ENCODE results near the gene DNAH1. TPM values are rescaled to one million over a fixed set of nuclear protein-coding genes. Genes with fewer than 3 reads are reported as not detected.

The DNAH1 gene
- total and polyA plus RNA-seq, 2 of the 4 experiments (the other 2 are of a cell fraction), result 2.0 to 4.0 TPM

- intact Hi-C loops (cut with micrococcal nuclease), result no loop called here
- no TSS peak for BruUV-seq (replicated peaks)
- Histone ChIP-seq H3K4ac (ENCODE audit: low read depth, low read length) (no peak overlapping the region), H2BK15ac (ENCODE audit: low read depth, low read length) (no peak overlapping the region), H3K9me1 (ENCODE audit: insufficient read depth, low read length) (no peaks in the 10 kb centered on the region), H3K9me3 (ENCODE audit: control insufficient read depth, insufficient read depth, low read length) (no peaks in the 10 kb centered on the region), H2AFZ (replicated peaks; ENCODE audit: low read length, poor library complexity) (no peak overlapping the region), H3K36me3 (ENCODE audit: control insufficient read depth, insufficient read depth, low read length) (no peaks in the 10 kb centered on the region), H4K5ac (ENCODE audit: low read depth, low read length) (no peak overlapping the region), H3K27me3 (ENCODE audit: control insufficient read depth, insufficient read depth, low read length) (peaks cover 12% of the 10 kb centered on the region), H3K4me1 (ENCODE audit: control insufficient read depth, insufficient read depth, low read length) (peaks cover 4% of the 10 kb centered on the region; the same call in 1 of the 2 replicates), H2AK5ac (ENCODE audit: low read depth, low read length) (no peak overlapping the region), H3K4me3 (ENCODE audit: insufficient read depth, low read depth, low read length) (no peak overlapping the region), H4K91ac (ENCODE audit: insufficient read depth, low read depth, low read length) (no peak overlapping the region), H2BK120ac (ENCODE audit: low read depth, low read length) (no peak overlapping the region), H2BK5ac (ENCODE audit: low read depth, low read length, poor library complexity, severe bottlenecking) (no peak overlapping the region), H2AK9ac (replicated peaks; ENCODE audit: low read depth, low read length, poor library complexity) (no peak overlapping the region), H3K79me1 (ENCODE audit: low read depth in 1 of 2, low read length in 2 of 2) (no peaks in the 10 kb centered on the region), H2BK20ac (ENCODE audit: low read depth, low read length) (no peak overlapping the region), H3K9ac (ENCODE audit: low read depth, low read length) (no peak overlapping the region), H3K18ac (ENCODE audit: low read depth, low read length) (no peak overlapping the region), H4K20me1 (ENCODE audit: insufficient read depth, low read length) (no peaks in the 10 kb centered on the region), H3K27ac (ENCODE audit: insufficient read depth, low read length) (no peak overlapping the region), H3K56ac (ENCODE audit: extremely low read depth, insufficient read depth, low read length) (no peak overlapping the region), H3K23ac (ENCODE audit: low read depth, low read length) (no peak overlapping the region), H4K8ac (ENCODE audit: low read depth in 2 of 2, low read length in 2 of 2) (no peak overlapping the region), H3K14ac (replicated peaks; ENCODE audit: low read depth, low read length) (no peak overlapping the region), H3K4me2 (ENCODE audit: low read depth, low read length) (no peak overlapping the region)
- ChIA-PET CTCF (interaction anchor here (1.3 to 1.8 kb wide), 3 partner anchors 11 to 16 kb away, joined by 3 to 5 read pairs (median 3); no protein-coding TSS in a partner anchor), POLR2A (ENCODE audit: unreplicated experiment) (no interaction called here)
- ATAC-seq (ENCODE audit: low read depth) (no peak), DNase-seq (no peak)
- WGBS, 2 experiments (ENCODE audit: extremely low coverage in 2 of 2, insufficient read length in 1 of 2), result no CpG with 5 or more reads among the region's 3 CpGs
- TF ChIP-seq MXI1 (IDR thresholded peaks at IDR 0.05; ENCODE audit: borderline replicate concordance, low read depth, low read length) (no peak), RAD21 (IDR thresholded peaks at IDR 0.05; ENCODE audit: low read length) (no peak), ELK1 (IDR thresholded peaks at IDR 0.05; ENCODE audit: borderline replicate concordance, low read depth, low read length) (no peak), USF2 (IDR thresholded peaks at IDR 0.05; ENCODE audit: low read depth, low read length) (no peak)
- in situ Hi-C loops (cut with MboI; ENCODE audit: low sequenced_read_pairs), result no loop called here
- dilution Hi-C loops (cut with HindIII; ENCODE audit: low sequenced_read_pairs, unreplicated experiment), result no loop called here
These were observed 112.9 kb downstream of the DNAH1 start for GRCh38 chr3:52429031-52429430.
